ENCODE results near the gene RNF144A.

Gene RNF144A

DNA sequence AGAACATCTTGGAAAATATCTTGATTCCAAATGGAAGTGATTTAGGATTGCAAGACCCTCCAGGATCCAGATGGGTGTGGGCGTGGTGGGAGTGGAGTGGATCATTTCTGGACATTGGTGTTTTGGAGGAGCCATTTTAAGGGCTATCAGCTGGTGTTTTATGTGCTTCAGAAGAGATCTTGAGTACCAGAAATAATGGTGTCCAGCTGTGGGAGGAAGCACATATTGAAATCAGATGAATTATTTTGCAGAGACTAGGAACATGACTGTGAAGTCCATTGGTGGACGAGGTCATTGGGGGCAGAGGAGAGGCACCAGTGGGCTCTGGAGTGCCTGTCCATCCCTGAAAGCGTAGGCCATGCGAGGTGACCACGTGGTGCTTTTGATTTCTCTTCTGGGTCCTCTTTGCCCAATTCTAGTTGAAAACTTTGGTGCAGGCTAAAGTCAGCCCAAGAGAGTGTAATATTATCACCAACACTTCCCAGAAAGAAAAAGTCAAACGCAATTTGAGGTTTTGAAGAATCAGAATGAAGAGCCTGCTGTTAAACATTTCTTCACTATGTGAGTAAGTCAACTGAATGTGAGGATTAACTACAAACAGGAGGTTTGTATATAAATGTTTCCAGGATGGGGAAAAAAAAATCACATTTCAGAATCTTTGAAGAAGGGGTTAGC lies 31.6 kb downstream of the RNF144A start:
- no peak for DNase-seq (ENCODE audit: low spot score)
- TF ChIP-seq, protein P1, sequence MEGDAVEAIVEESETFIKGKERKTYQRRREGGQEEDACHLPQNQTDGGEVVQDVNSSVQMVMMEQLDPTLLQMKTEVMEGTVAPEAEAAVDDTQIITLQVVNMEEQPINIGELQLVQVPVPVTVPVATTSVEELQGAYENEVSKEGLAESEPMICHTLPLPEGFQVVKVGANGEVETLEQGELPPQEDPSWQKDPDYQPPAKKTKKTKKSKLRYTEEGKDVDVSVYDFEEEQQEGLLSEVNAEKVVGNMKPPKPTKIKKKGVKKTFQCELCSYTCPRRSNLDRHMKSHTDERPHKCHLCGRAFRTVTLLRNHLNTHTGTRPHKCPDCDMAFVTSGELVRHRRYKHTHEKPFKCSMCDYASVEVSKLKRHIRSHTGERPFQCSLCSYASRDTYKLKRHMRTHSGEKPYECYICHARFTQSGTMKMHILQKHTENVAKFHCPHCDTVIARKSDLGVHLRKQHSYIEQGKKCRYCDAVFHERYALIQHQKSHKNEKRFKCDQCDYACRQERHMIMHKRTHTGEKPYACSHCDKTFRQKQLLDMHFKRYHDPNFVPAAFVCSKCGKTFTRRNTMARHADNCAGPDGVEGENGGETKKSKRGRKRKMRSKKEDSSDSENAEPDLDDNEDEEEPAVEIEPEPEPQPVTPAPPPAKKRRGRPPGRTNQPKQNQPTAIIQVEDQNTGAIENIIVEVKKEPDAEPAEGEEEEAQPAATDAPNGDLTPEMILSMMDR (IDR thresholded peaks at IDR 0.05; ENCODE audit: borderline replicate concordance, control extremely low read depth, extremely low read depth, insufficient read depth, missing control alignments), result no peak
- in situ Hi-C loops (cut with MboI; ENCODE audit: low sequenced_read_pairs, unreplicated experiment), result no loop called here

DNA sequence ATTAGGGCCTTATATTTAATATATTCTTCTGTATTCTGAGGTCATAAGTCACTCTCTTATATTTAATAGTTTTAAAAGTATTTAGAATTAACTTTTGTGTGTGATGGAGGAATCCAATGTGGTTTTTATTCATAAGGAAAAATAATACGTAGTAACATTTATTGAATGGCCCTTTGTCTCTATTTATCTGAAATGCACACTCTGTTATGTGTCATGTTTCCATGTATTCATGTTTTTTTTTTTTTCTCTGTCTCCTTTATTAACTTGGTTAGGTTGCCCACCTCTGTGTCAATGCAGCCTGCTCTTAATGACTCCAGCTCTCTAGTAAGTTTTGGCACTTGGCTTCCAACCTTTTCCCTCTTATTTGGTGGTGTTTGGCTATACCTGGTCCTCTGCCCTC lies 33.8 kb downstream of the RNF144A start:
- in situ Hi-C loops (cut with MboI; ENCODE audit: low sequenced_read_pairs, unreplicated experiment), result no loop called here
- TF ChIP-seq, protein P1 (IDR thresholded peaks at IDR 0.05; ENCODE audit: borderline replicate concordance, control extremely low read depth, extremely low read depth, insufficient read depth, missing control alignments), result no peak
- no peak for DNase-seq (ENCODE audit: low spot score)

DNA sequence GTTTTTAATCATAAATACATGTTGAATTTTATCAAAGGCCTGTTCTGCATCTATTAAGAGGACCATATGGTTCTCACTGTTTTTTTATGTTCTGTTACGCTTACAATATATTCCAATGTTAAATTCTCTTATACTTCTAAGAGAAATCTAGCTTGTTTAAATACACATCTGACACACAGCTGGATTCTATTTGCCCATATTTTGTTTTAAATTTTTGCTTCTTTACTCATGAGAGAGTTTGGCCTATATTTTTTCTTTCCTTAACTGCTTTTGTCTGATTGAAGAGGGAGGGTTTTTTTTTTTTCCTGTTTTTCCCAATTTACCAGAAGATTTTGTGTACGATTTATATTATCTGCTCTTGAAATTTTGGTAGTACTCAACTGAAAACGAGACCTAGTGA lies 34.9 kb downstream of the RNF144A start:
- in situ Hi-C loops (cut with MboI; ENCODE audit: low sequenced_read_pairs, unreplicated experiment), result no loop called here

DNA sequence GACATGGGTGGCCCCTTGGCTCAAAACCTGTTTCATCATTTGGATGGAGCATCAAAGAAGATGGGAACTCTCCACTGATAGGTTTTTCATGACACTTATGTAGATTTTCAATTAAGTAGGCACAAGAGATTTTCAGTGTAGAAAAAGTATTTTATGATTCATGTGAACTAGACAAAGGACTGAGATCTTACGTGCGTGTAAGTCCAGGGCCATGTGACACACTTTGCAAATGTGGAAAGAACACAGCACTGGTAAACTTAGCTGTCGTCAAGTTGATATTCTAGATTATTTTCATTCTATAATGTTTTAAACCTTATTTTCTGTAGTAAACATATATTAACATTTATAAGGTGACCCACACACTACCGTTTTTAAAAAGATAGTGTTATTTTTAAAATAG lies 37.4 kb downstream of the RNF144A start:
- DNase-seq (ENCODE audit: low spot score), result no peak
- in situ Hi-C loops (cut with MboI; ENCODE audit: low sequenced_read_pairs, unreplicated experiment), result no loop called here
- TF ChIP-seq, protein P1 (IDR thresholded peaks at IDR 0.05; ENCODE audit: borderline replicate concordance, control extremely low read depth, extremely low read depth, insufficient read depth, missing control alignments), result no peak

More for the DNA sequence above, 34.9 kb downstream of the RNF144A start:
- TF ChIP-seq, protein P1 (IDR thresholded peaks at IDR 0.05; ENCODE audit: borderline replicate concordance, control extremely low read depth, extremely low read depth, insufficient read depth, missing control alignments), result no peak
- DNase-seq (ENCODE audit: low spot score), result no peak

DNA sequence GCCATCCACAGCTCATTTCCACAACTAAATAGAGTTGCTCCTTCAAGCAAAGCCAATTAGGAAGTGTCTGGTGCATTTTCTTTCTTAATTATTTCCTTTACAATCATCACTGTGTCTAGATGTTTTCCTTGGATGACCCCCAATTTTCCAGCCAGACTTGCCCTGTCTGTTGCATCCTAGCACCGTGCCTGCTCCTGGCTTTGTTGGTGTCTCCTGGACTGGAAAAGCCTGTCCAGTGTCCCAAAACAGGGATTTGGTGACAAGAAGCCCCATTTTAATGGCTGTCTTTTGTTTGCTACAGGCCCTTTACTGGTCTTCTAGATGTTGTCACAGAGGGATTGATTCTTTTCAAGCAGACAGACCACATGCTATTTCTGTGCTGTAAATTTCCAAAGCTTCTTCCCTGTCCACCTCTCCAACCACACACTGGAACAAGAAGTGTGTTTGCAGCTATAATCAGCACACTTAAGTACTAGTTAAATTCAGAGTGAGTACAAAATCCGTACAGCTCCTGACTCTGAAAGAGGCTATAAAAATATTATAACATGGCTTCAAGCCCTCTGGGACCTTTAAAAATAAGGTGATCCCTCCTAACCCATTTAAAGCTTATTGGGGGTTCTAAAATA lies 38.4 kb downstream of the RNF144A start:
- TF ChIP-seq, protein P1 (IDR thresholded peaks at IDR 0.05; ENCODE audit: borderline replicate concordance, control extremely low read depth, extremely low read depth, insufficient read depth, missing control alignments), result no peak
- in situ Hi-C loops (cut with MboI; ENCODE audit: low sequenced_read_pairs, unreplicated experiment), result no loop called here
- DNase-seq (ENCODE audit: low spot score), result no peak

DNA sequence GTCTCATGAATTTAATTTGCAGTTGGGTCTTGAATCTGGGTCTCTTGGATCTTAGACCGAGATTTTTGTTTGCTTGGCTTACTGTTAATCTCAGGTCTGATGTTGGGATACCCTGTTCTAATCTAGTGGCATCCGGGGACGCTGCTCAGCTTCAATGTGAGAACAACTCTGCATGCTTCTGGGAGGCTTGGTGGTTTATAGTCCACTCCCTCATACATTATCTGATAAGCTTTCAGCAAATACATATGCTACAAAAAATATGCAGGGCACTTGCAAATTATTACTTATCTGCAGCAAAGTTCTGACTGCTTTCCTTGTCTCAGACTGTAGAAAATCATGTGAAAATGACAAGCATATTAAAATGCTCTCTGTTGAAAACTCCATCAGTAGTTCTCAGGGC lies 39.4 kb downstream of the RNF144A start:
- in situ Hi-C loops (cut with MboI; ENCODE audit: low sequenced_read_pairs, unreplicated experiment), result no loop called here
- TF ChIP-seq, protein P1 (IDR thresholded peaks at IDR 0.05; ENCODE audit: borderline replicate concordance, control extremely low read depth, extremely low read depth, insufficient read depth, missing control alignments), result no peak
- DNase-seq (ENCODE audit: low spot score), result no peak

Data from GM13976 (cell line).